OCI-LY7 (cell line): ENCODE data around the gene APOBEC3C. TPM values are rescaled to one million over a fixed set of nuclear protein-coding genes. Genes with fewer than 3 reads are reported as not detected.
"Not testable (repeated sequence)": the region's sequence is repeated elsewhere in the genome, so short reads cannot be mapped to it uniquely, and the experiment has no call there.

Experiments used
- BruUV-seq: library from RNA; stranded (reverse); fragments of 400-500 nt; replicated peaks from 2 replicates; lab custom pipeline; 2021; lab: Mats Ljungman, UMichigan
- CTCF ChIA-PET: fragments of 300-600 bp; sonication (Branson Sonifier 250); formaldehyde crosslinking; loops from one replicate; lab custom pipeline; 2022; ENCODE audit warnings: antibody characterized with exemption; ENCODE audit not compliant: unreplicated experiment; lab: Charles Lee
- POLR2A ChIA-PET: fragments of 300-600 bp; sonication (Branson Sonifier 250); formaldehyde crosslinking; loops from one replicate; lab custom pipeline; 2022; ENCODE audit warnings: antibody characterized with exemption; lab: Charles Lee
- DNase-seq: peaks from one replicate; pipeline ENCODE4 v3.0.0-alpha.2; 2015; ENCODE audit warnings: low spot score
- H2AFZ ChIP-seq: fragments of 200-600 bp; sonication (generic), shearing (Covaris generic); 2 replicates; pipeline ENCODE4 v1.6.1; 2014; ENCODE audit warnings: mild to moderate bottlenecking, antibody characterized with exemption, low read length, moderate library complexity
- H3K27ac ChIP-seq: fragments of 200-600 bp; sonication (generic); 2 replicates; pipeline ENCODE4 v1.5.1; 2014; ENCODE audit warnings: mixed run types, low read depth, mild to moderate bottlenecking, moderate library complexity, low read length, inconsistent platforms; ENCODE audit not compliant: poor library complexity, severe bottlenecking
- H3K36me3 ChIP-seq: fragments of 200-600 bp; sonication (generic); 2 replicates; pipeline ENCODE4 v1.6.1; 2014; ENCODE audit warnings: mild to moderate bottlenecking, antibody characterized with exemption, low read length, moderate library complexity, mixed read lengths; ENCODE audit not compliant: insufficient read depth
- H3K4me1 ChIP-seq: fragments of 200-600 bp; sonication (generic); 2 replicates; pipeline ENCODE4 v1.5.1; 2014; ENCODE audit warnings: mild to moderate bottlenecking, low read length; ENCODE audit not compliant: insufficient read depth, poor library complexity, severe bottlenecking
- H3K4me2 ChIP-seq: fragments of 200-600 bp; sonication (generic); 2 replicates; pipeline ENCODE4 v1.6.1; 2014; ENCODE audit warnings: mild to moderate bottlenecking, low read length
- H3K4me3 ChIP-seq: fragments of 200-600 bp; sonication (generic); 2 replicates; pipeline ENCODE4 v1.5.1; 2014; ENCODE audit warnings: mild to moderate bottlenecking, low read depth, low read length; ENCODE audit not compliant: poor library complexity, severe bottlenecking
- H3K79me2 ChIP-seq: fragments of 200-600 bp; sonication (generic); 2 replicates; pipeline ENCODE4 v1.6.1; 2016; ENCODE audit warnings: low read depth, mild to moderate bottlenecking, low read length, moderate library complexity, mixed read lengths; ENCODE audit not compliant: insufficient read depth
- H3K9me2 ChIP-seq: fragments of 200-600 bp; sonication (generic); 2 replicates; pipeline ENCODE4 v1.6.1; 2016; ENCODE audit warnings: mild to moderate bottlenecking, low read length, mixed read lengths; ENCODE audit not compliant: insufficient read depth
- H3K9me3 ChIP-seq: fragments of 200-600 bp; sonication (generic); 2 replicates; pipeline ENCODE4 v1.6.1; 2014; ENCODE audit warnings: mild to moderate bottlenecking, mixed run types, low read length, mixed read lengths
- H4K20me1 ChIP-seq: fragments of 200-600 bp; sonication (generic); 2 replicates; pipeline ENCODE4 v1.6.1; 2014; ENCODE audit warnings: mild to moderate bottlenecking, antibody characterized with exemption, low read length, moderate library complexity, mixed read lengths; ENCODE audit not compliant: insufficient read depth
- EZH2phosphoT487 ChIP-seq: fragments of 200-600 bp; sonication (generic); IDR thresholded peaks from 2 replicates; pipeline ENCODE4 v1.6.1; 2018; ENCODE audit warnings: low read depth, borderline replicate concordance, mild to moderate bottlenecking, mixed run types, antibody characterized with exemption, low read length, moderate library complexity, mixed read lengths
- intact Hi-C: fragments of 100-400 bp; cut with micrococcal nuclease; formaldehyde crosslinking; loops from one replicate; pipeline ENCODE4 v1.10.0; 2022; ENCODE audit not compliant: unreplicated experiment
- total RNA-seq, 2 experiments: library from RNA; depleted of rRNA in 1 of 2; stranded (reverse); fragments of >200 nt in 1 of 2; shearing (Covaris generic) in 1 of 2; gene quantifications; 2 replicates each; pipeline ENCODE4 v1.2.3, GENCODE V29; 2014 to 2022
- TF ChIP-seq, protein P1 (sequence below): fragments of 200-600 bp; sonication (generic); conservative IDR thresholded peaks from 2 replicates; pipeline ENCODE4 v1.5.1; 2014; ENCODE audit warnings: mild to moderate bottlenecking, antibody characterized with exemption, low read length, moderate library complexity, mixed read lengths

Gene APOBEC3C
- total RNA-seq, 2 experiments from 2014 or later: 4.3 to 74.0 TPM

DNA sequence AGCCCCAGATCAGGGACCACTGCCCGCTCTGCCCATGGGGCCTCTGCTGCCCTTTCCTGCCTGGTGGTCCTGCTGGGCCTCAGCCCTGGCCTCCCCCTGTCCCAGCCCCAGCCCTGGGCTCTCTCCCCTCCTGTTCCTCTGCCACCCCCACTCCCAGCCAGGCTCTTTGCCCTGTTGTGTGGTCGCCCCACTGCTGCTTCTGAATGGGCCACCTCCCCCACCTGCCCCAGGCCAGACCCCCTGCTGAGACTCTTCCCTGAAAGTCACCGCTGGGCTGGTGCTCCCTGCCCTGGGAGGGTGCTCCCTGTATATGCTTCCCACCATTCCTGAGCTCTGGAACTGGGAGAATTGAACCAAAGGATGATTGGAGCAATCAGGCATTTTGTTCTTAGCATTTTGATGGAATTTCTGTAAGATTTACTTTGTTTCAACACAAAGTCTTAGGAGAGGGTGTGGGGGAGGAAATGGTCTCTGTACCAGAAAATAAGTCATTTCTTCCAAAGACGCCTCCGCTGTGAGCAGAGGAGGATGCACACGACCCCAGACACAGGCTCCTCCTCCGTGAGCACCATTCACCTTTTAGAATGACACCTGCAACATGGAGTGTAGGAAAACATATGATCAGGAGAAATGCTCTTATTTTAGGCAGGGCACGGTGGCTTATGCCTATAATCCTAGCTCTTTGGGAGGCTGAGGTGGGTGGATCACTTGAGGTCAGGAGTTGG is 26.7 kb upstream of the APOBEC3C start:
- DNase-seq: no peak
- no TSS peak for BruUV-seq
- intact Hi-C loops: no loop called here

DNA sequence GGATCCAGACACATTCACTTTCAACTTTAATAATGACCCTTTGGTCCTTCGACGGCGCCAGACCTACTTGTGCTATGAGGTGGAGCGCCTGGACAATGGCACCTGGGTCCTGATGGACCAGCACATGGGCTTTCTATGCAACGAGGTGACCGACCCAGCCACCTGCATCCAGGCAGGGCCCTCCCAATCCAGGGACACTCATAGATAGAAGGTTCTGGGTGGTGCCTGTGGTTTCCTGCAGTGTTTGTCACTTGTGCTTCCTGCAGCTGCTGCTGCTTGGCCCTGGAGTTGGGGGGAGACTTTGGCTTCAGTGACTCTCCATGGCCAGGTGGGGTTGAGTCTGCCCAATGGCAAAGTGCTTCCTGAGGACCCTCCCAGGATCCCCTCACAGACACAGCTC is 24.6 kb upstream of the APOBEC3C start:
- intact Hi-C loops: no loop called here
- Histone ChIP-seq H3K9me2 (no peaks in the 10 kb centered on the region), H3K4me3 (no peak overlapping the region), H3K79me2 (no peaks in the 10 kb centered on the region), H3K4me2 (no peak overlapping the region), H3K36me3 (no peaks in the 10 kb centered on the region), H3K9me3 (peaks cover 3% of the 10 kb centered on the region; the same call in 1 of the 2 replicates), H3K27ac (no peak overlapping the region), H4K20me1 (no peaks in the 10 kb centered on the region), H2AFZ (no peak overlapping the region), H3K4me1 (peaks cover 22% of the 10 kb centered on the region)
- ChIA-PET POLR2A (no interaction called here), CTCF (no interaction called here)
- no peak for DNase-seq
- TF ChIP-seq EZH2phosphoT487: no peak
- TF ChIP-seq, protein P1, sequence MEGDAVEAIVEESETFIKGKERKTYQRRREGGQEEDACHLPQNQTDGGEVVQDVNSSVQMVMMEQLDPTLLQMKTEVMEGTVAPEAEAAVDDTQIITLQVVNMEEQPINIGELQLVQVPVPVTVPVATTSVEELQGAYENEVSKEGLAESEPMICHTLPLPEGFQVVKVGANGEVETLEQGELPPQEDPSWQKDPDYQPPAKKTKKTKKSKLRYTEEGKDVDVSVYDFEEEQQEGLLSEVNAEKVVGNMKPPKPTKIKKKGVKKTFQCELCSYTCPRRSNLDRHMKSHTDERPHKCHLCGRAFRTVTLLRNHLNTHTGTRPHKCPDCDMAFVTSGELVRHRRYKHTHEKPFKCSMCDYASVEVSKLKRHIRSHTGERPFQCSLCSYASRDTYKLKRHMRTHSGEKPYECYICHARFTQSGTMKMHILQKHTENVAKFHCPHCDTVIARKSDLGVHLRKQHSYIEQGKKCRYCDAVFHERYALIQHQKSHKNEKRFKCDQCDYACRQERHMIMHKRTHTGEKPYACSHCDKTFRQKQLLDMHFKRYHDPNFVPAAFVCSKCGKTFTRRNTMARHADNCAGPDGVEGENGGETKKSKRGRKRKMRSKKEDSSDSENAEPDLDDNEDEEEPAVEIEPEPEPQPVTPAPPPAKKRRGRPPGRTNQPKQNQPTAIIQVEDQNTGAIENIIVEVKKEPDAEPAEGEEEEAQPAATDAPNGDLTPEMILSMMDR: no peak
- BruUV-seq: no TSS peak

More for the DNA sequence above, 26.7 kb upstream of the APOBEC3C start:
- POLR2A ChIA-PET: no interaction called here
- Histone ChIP-seq H3K27ac (no peak overlapping the region), H3K9me2 (no peaks in the 10 kb centered on the region), H3K4me3 (no peak overlapping the region), H3K4me2 (no peak overlapping the region), H3K36me3 (no peaks in the 10 kb centered on the region; the same call in 1 of the 2 replicates), H3K79me2 (no peaks in the 10 kb centered on the region), H3K9me3 (peaks cover 16% of the 10 kb centered on the region; the same call in 1 of the 2 replicates), H2AFZ (no peak overlapping the region), H4K20me1 (no peaks in the 10 kb centered on the region), H3K4me1 (peaks cover 26% of the 10 kb centered on the region)
- CTCF ChIA-PET: interaction anchor here (0.6 kb wide), 1 partner anchor 88 kb away, joined by 3 read pairs; no protein-coding TSS in a partner anchor
- no peak for TF ChIP-seq EZH2phosphoT487
- TF ChIP-seq, protein P1: no peak

DNA sequence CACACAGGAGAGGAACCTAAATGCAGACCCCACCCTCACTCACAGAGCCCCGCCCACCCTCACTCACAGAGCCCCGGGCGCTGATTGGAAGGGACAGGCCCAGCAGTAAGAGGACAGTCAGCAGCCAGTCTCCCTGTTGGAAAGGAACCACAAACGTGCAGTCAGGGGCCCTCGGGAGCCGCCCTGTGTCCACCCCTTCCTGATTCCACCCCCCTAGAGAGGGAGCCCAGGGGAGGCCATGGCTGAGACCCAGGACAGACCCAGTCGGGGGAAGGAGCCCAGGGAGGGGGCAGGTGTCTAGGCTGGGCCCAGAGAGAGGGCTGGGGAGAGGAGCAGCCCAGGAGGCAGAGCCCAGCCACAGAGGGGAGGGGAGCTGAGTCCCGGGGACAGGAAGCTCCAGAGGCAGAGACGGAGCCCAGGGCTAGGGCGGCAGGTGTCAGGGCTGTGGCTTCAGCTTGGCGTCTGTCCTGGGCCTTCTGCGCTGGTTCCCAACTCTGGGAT is 21.1 kb upstream of the APOBEC3C start:
- H3K9me2 ChIP-seq, POLR2A ChIA-PET, intact Hi-C loops, H3K4me2 ChIP-seq, H2AFZ ChIP-seq, H3K4me1 ChIP-seq, H3K79me2 ChIP-seq, DNase-seq, BruUV-seq, H3K4me3 ChIP-seq, CTCF ChIA-PET, H4K20me1 ChIP-seq, H3K27ac ChIP-seq, H3K36me3 ChIP-seq, H3K9me3 ChIP-seq: not testable (repeated sequence)
